Measurements from ENCODE around the gene TSC22D1.

GRCh38 chr13:44406617-44407016 is 169.5 kb downstream of the TSC22D1 start:
- TF ChIP-seq, protein P1, sequence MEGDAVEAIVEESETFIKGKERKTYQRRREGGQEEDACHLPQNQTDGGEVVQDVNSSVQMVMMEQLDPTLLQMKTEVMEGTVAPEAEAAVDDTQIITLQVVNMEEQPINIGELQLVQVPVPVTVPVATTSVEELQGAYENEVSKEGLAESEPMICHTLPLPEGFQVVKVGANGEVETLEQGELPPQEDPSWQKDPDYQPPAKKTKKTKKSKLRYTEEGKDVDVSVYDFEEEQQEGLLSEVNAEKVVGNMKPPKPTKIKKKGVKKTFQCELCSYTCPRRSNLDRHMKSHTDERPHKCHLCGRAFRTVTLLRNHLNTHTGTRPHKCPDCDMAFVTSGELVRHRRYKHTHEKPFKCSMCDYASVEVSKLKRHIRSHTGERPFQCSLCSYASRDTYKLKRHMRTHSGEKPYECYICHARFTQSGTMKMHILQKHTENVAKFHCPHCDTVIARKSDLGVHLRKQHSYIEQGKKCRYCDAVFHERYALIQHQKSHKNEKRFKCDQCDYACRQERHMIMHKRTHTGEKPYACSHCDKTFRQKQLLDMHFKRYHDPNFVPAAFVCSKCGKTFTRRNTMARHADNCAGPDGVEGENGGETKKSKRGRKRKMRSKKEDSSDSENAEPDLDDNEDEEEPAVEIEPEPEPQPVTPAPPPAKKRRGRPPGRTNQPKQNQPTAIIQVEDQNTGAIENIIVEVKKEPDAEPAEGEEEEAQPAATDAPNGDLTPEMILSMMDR (IDR thresholded peaks at IDR 0.05; ENCODE audit: low read depth, low read length, missing input control), result no peak
- TF ChIP-seq JUND (IDR thresholded peaks at IDR 0.05) (no peak), RXRA (IDR thresholded peaks at IDR 0.05) (no peak), RAD21 (IDR thresholded peaks at IDR 0.05) (no peak), REST (IDR thresholded peaks at IDR 0.05) (no peak), FOXA1 (IDR thresholded peaks at IDR 0.05) (no peak), EGR1 (IDR thresholded peaks at IDR 0.05; ENCODE audit: low read depth in 2 of 2) (no peak), YY1 (IDR thresholded peaks at IDR 0.05) (no peak)
- TF ChIP-seq, protein P2, sequence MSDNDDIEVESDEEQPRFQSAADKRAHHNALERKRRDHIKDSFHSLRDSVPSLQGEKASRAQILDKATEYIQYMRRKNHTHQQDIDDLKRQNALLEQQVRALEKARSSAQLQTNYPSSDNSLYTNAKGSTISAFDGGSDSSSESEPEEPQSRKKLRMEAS (IDR thresholded peaks at IDR 0.05), result no peak
- TF ChIP-seq, protein P3, sequence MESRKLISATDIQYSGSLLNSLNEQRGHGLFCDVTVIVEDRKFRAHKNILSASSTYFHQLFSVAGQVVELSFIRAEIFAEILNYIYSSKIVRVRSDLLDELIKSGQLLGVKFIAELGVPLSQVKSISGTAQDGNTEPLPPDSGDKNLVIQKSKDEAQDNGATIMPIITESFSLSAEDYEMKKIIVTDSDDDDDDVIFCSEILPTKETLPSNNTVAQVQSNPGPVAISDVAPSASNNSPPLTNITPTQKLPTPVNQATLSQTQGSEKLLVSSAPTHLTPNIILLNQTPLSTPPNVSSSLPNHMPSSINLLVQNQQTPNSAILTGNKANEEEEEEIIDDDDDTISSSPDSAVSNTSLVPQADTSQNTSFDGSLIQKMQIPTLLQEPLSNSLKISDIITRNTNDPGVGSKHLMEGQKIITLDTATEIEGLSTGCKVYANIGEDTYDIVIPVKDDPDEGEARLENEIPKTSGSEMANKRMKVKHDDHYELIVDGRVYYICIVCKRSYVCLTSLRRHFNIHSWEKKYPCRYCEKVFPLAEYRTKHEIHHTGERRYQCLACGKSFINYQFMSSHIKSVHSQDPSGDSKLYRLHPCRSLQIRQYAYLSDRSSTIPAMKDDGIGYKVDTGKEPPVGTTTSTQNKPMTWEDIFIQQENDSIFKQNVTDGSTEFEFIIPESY (IDR thresholded peaks at IDR 0.05), result no peak
- TF ChIP-seq, protein P4, sequence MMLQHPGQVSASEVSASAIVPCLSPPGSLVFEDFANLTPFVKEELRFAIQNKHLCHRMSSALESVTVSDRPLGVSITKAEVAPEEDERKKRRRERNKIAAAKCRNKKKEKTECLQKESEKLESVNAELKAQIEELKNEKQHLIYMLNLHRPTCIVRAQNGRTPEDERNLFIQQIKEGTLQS (IDR thresholded peaks at IDR 0.05), result no peak
